PC-3 (cell line): Measurements from ENCODE around the gene SLC45A3. TPM values are rescaled to one million over a fixed set of nuclear protein-coding genes. Genes with fewer than 3 reads are reported as not detected.
A peak's percentile ranks its signal among the peaks of the same experiment; 100 is the strongest.

Source experiments
- ATAC-seq: fragments of 200-7000 bp; cut with Tn5 transposase; 2 replicates; pipeline ENCODE4 v1.9.1; 2020; ENCODE audit warnings: mild to moderate bottlenecking, moderate library complexity
- BruUV-seq: library from RNA; stranded (reverse); fragments of 400-500 nt; replicated peaks from 2 replicates; lab custom pipeline; 2021; lab: Mats Ljungman, UMichigan
- CTCF ChIA-PET: fragments of 300-600 bp; sonication (Branson Sonifier 250); formaldehyde crosslinking; loops from one replicate; lab custom pipeline; 2022; ENCODE audit warnings: antibody characterized with exemption; lab: Charles Lee
- POLR2A ChIA-PET: fragments of 300-600 bp; sonication (Branson Sonifier 250); formaldehyde crosslinking; loops from one replicate; lab custom pipeline; 2022; ENCODE audit warnings: antibody characterized with exemption; ENCODE audit not compliant: unreplicated experiment; lab: Charles Lee
- DNase-seq: peaks from one replicate; pipeline ENCODE4 v3.0.0-alpha.2; 2015
- H2AFZ ChIP-seq: fragments of 300-600 bp; sonication (generic); 2 replicates; pipeline ENCODE4 v1.6.0; 2016; ENCODE audit warnings: antibody characterized with exemption, low read length
- H3F3A ChIP-seq: fragments of 300-600 bp; sonication (generic); one replicate; pipeline ENCODE4 v1.6.0; 2017; ENCODE audit warnings: antibody characterized with exemption, low read length, control low read depth, mild to moderate bottlenecking; ENCODE audit not compliant: unreplicated experiment
- H3K27ac ChIP-seq: fragments of 300-600 bp; sonication (generic); 2 replicates; pipeline ENCODE4 v1.5.1; 2016; ENCODE audit warnings: mild to moderate bottlenecking, low read length
- H3K27me3 ChIP-seq: fragments of 300-600 bp; sonication (generic); 2 replicates; pipeline ENCODE4 v1.6.1; 2016; ENCODE audit warnings: low read length, mixed read lengths
- H3K36me3 ChIP-seq: fragments of 300-600 bp; sonication (generic); 2 replicates; pipeline ENCODE4 v1.6.1; 2016; ENCODE audit warnings: low read depth, mixed run types, low read length, mixed read lengths
- H3K4me1 ChIP-seq: fragments of 300-600 bp; sonication (generic); 2 replicates; pipeline ENCODE4 v1.5.1; 2016; ENCODE audit warnings: low read length; ENCODE audit not compliant: insufficient read depth
- H3K4me2 ChIP-seq: fragments of 300-600 bp; sonication (generic); 2 replicates; pipeline ENCODE4 v1.6.0; 2016; ENCODE audit warnings: low read length
- H3K4me3 ChIP-seq: fragments of 300-600 bp; sonication (generic); 2 replicates; pipeline ENCODE4 v1.5.1; 2016; ENCODE audit warnings: mild to moderate bottlenecking, low read length, mixed read lengths
- H3K79me2 ChIP-seq: fragments of 300-600 bp; sonication (generic); 2 replicates; pipeline ENCODE4 v1.6.1; 2017; ENCODE audit warnings: low read length, mixed read lengths
- H3K9ac ChIP-seq: fragments of 300-600 bp; sonication (generic); 2 replicates; pipeline ENCODE4 v1.6.0; 2016; ENCODE audit warnings: mild to moderate bottlenecking, low read length
- H3K9me2 ChIP-seq: fragments of 300-600 bp; sonication (generic); replicated peaks from 2 replicates; pipeline ENCODE4 v1.6.1; 2016; ENCODE audit warnings: mixed run types, low read length, mixed read lengths
- H3K9me3 ChIP-seq: fragments of 300-600 bp; sonication (generic); 2 replicates; pipeline ENCODE4 v1.6.1; 2016; ENCODE audit warnings: low read length, mixed read lengths
- H4K20me1 ChIP-seq: fragments of 300-600 bp; sonication (generic); 2 replicates; pipeline ENCODE4 v1.6.1; 2016; ENCODE audit warnings: low read length, mixed read lengths
- EZH2 ChIP-seq: fragments of 300-600 bp; sonication (generic); IDR thresholded peaks from one replicate; pipeline ENCODE4 v1.6.1; 2017; ENCODE audit warnings: antibody characterized with exemption, mild to moderate bottlenecking, low read length; ENCODE audit not compliant: unreplicated experiment
- EZH2phosphoT487 ChIP-seq: fragments of 300-600 bp; sonication (generic); IDR thresholded peaks from 2 replicates; pipeline ENCODE4 v1.6.1; 2018; ENCODE audit warnings: mild to moderate bottlenecking, antibody characterized with exemption, low read length, borderline replicate concordance
- intact Hi-C: fragments of 100-400 bp; cut with micrococcal nuclease; formaldehyde crosslinking; loops from 2 replicates; pipeline ENCODE4 v1.9.0; 2023
- total RNA-seq: library from RNA; depleted of rRNA; stranded (reverse); fragments of >200 nt; gene quantifications from 2 replicates; pipeline ENCODE4 v1.2.3, GENCODE V29; 2014
- TF ChIP-seq, protein P1 (sequence below): fragments of 300-600 bp; sonication (generic); conservative IDR thresholded peaks from 2 replicates; pipeline ENCODE4 v1.5.1; 2017; ENCODE audit warnings: antibody characterized with exemption, low read depth, mild to moderate bottlenecking, low read length

The SLC45A3 gene
- total RNA-seq, 1 experiment from 2014 or later: 33.2 TPM

DNA sequence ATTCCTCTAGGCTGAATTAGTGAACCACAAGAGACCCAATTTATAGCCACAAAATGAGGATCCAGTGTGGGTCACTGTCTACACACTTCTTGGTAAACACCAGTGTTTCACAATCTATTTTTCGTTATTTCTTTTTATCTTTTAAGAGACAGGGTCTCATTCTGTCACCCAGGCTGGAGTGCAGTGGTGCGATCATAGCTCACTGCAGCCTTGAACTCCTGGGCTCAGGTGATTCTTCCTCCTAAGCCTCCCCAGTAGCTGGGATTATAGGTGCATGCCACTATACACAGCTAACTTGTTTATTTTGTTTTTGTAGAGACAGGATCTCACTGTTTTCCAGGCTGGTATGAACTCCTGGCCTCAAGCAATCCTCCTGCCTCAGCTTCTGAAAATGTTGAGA is 29.3 kb upstream of the SLC45A3 start:
- BruUV-seq: no TSS peak
- no peak overlapping the region for H3K27ac ChIP-seq
- ATAC-seq (no peak), DNase-seq (no peak)
- H3K36me3 ChIP-seq: peaks cover 2% of the 10 kb centered on the region; the same call in 1 of the 2 replicates
- H3K4me1 ChIP-seq: peaks cover 5% of the 10 kb centered on the region; the same call in 1 of the 2 replicates
- POLR2A ChIA-PET: no interaction called here
- no peaks in the 10 kb centered on the region for H3F3A ChIP-seq
- H3K9me2 ChIP-seq: no peaks in the 10 kb centered on the region
- H3K79me2 ChIP-seq: no peaks in the 10 kb centered on the region
- H3K4me2 ChIP-seq: no peak overlapping the region
- H3K4me3 ChIP-seq: no peak overlapping the region
- no peaks in the 10 kb centered on the region for H3K27me3 ChIP-seq
- CTCF ChIA-PET: interaction anchor here (0.6 to 1.2 kb wide), 3 partner anchors 49 to 116 kb away, joined by 3 to 4 read pairs (median 4); no protein-coding TSS in a partner anchor
- H3K9ac ChIP-seq: no peak overlapping the region
- intact Hi-C loops: loop anchor here (2.0 to 5.0 kb wide), 2 partner anchors 38 to 117 kb away; no protein-coding TSS in a partner anchor
- H3K9me3 ChIP-seq: no peaks in the 10 kb centered on the region
- H4K20me1 ChIP-seq: no peaks in the 10 kb centered on the region
- TF ChIP-seq, protein P1, sequence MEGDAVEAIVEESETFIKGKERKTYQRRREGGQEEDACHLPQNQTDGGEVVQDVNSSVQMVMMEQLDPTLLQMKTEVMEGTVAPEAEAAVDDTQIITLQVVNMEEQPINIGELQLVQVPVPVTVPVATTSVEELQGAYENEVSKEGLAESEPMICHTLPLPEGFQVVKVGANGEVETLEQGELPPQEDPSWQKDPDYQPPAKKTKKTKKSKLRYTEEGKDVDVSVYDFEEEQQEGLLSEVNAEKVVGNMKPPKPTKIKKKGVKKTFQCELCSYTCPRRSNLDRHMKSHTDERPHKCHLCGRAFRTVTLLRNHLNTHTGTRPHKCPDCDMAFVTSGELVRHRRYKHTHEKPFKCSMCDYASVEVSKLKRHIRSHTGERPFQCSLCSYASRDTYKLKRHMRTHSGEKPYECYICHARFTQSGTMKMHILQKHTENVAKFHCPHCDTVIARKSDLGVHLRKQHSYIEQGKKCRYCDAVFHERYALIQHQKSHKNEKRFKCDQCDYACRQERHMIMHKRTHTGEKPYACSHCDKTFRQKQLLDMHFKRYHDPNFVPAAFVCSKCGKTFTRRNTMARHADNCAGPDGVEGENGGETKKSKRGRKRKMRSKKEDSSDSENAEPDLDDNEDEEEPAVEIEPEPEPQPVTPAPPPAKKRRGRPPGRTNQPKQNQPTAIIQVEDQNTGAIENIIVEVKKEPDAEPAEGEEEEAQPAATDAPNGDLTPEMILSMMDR: no peak
- TF ChIP-seq EZH2phosphoT487: no peak
- no peak for TF ChIP-seq EZH2
- no peak overlapping the region for H2AFZ ChIP-seq

DNA sequence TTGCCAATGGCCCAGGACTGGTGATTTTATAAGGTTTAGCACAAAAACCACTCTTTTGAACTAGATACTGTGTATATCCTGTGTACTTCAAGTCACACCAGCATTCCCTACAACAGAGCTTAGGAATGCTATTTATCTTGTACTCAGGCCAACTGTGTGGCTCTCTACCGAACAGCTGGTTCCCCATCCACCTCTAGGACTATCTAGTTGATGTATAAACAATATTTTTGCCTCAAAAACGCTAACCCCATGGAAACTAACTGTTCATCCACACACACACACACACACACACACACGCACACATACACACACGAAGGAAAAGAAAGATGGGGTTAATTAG is 28.7 kb upstream of the SLC45A3 start:
- intact Hi-C loops: no loop called here
- no peak overlapping the region for H3K9ac ChIP-seq
- no peak overlapping the region for H3K4me3 ChIP-seq
- H3K4me2 ChIP-seq: no peak overlapping the region
- no peaks in the 10 kb centered on the region for H3K9me2 ChIP-seq
- no TSS peak for BruUV-seq
- no peak overlapping the region for H2AFZ ChIP-seq
- H3K79me2 ChIP-seq: no peaks in the 10 kb centered on the region
- no peak for DNase-seq
- no peaks in the 10 kb centered on the region for H3F3A ChIP-seq
- H3K27ac ChIP-seq: no peak overlapping the region
- no peaks in the 10 kb centered on the region for H3K9me3 ChIP-seq
- CTCF ChIA-PET: interaction anchor here (0.6 to 1.2 kb wide), 3 partner anchors 49 to 116 kb away, joined by 3 to 4 read pairs (median 4); no protein-coding TSS in a partner anchor
- POLR2A ChIA-PET: interaction anchor here (0.5 kb wide), 1 partner anchor 118 kb away, joined by 20 read pairs; no protein-coding TSS in a partner anchor
- ATAC-seq: 0 out of 2 replicates have a peak, but pooled peaks have one; percentile 19
- TF ChIP-seq EZH2: no peak
- no peak for TF ChIP-seq EZH2phosphoT487
- TF ChIP-seq, protein P1: no peak
- H4K20me1 ChIP-seq: no peaks in the 10 kb centered on the region
- H3K4me1 ChIP-seq: no peaks in the 10 kb centered on the region
- peaks cover 2% of the 10 kb centered on the region; the same call in 1 of the 2 replicates for H3K36me3 ChIP-seq
- H3K27me3 ChIP-seq: no peaks in the 10 kb centered on the region

DNA sequence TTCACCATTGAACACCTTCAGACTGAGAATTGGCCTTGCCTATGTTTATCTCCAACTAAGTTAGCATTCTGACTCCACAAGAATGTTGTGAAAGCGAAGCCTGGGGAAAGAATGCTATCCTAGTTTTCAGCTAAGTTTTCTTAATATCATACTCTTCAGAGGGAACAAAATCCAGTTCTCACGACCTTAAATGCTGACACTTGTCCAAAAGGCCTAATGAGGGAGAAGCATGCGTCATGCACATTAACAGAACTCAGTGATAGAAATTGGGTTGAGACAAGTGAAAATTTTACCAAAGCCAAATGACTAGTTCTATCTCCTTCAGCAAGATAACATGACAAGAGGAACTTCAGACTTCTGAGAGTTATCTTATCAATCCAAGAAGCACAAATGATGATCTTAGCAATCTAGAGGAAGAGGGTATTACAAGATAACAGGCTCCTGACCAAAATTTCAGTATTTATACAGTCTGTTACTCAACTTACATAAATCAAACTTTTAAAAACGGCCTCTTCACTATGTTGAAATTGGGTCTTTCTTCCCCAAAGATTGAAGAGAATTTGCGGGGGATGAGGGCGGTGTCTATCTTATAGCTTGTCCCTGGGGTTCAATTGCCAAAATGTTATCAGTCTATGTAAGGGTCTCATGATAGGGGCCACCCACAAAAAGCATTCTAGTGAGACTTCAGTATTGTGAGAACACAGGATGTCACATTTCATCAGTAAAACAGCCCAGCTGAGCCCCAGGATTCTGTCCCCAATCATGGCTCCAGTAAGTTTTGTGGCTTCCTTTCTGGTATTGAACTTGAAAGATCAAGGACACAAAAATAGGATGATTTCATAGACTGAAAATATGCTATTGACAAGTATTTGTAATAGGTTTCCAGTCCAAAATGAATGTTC is 26.5 kb upstream of the SLC45A3 start:
- Histone ChIP-seq H3K36me3 (peaks cover 2% of the 10 kb centered on the region; the same call in 1 of the 2 replicates), H4K20me1 (no peaks in the 10 kb centered on the region), H3K9ac (no peak overlapping the region), H3K79me2 (no peaks in the 10 kb centered on the region), H3K27ac (no peak overlapping the region), H3K4me3 (no peak overlapping the region), H3K9me2 (no peaks in the 10 kb centered on the region), H3K27me3 (no peaks in the 10 kb centered on the region), H3K4me2 (no peak overlapping the region), H3F3A (no peaks in the 10 kb centered on the region), H2AFZ (no peak overlapping the region), H3K9me3 (no peaks in the 10 kb centered on the region), H3K4me1 (peaks cover 11% of the 10 kb centered on the region)
- TF ChIP-seq, protein P1: no peak
- no peak for TF ChIP-seq EZH2
- no peak for TF ChIP-seq EZH2phosphoT487
- POLR2A ChIA-PET: no interaction called here
- no TSS peak for BruUV-seq
- intact Hi-C loops: no loop called here
- DNase-seq (no peak), ATAC-seq (no peak)
- CTCF ChIA-PET: no interaction called here
